ENCODE data around the gene SOX5. TPM values are rescaled to one million over a fixed set of nuclear protein-coding genes. Genes with fewer than 3 reads are reported as not detected.

The SOX5 gene
- total and polyA plus RNA-seq, 2 of the 8 experiments (the other 6 are each of a cell fraction or from before 2014, with no cell fraction given) = 2.2 to 2.6 TPM

DNA sequence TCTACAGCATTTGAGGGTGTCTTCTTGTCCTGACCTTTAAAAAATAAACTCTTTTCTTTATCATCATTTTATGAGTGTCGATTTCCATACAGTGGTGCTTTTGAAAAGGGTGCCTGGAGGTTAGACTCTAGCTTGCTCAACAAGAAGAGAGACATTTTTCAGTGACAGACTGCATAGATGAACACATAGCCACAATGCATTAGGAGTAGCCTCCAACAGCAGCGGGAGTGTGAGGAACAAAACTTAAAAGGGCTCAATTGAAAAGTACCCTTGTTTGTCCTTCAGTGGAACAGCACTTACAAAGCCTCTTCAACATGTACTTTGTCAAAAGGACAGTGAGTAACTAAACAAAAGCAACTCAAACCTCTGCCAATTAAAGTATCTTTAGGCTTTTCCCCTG is 119.3 kb downstream of the SOX5 start:
- Histone ChIP-seq H3K23ac (ENCODE audit: insufficient read length) (no peak overlapping the region), H2AFZ (ENCODE audit: low read length) (no peak overlapping the region)
- POLR2A ChIA-PET (ENCODE audit: partially characterized antibody) = no interaction called here
- TF ChIP-seq ASH2L (IDR thresholded peaks at IDR 0.05; ENCODE audit: low read length) (no peak), RBBP5 (IDR thresholded peaks at IDR 0.05; ENCODE audit: borderline replicate concordance, low read depth, low read length) (no peak), SAP30 (IDR thresholded peaks at IDR 0.05; ENCODE audit: insufficient read depth, insufficient replicate concordance, low read length) (no peak)

More for the DNA sequence above, 119.3 kb downstream of the SOX5 start:
- Histone ChIP-seq H2BK12ac (ENCODE audit: low read depth, low read length) (no peak overlapping the region), H4K5ac (ENCODE audit: insufficient read length, low read depth, low read length) (no peak overlapping the region), H2BK20ac (ENCODE audit: low read length) (no peak overlapping the region), H2BK15ac (ENCODE audit: low read length) (peak overlapping the region; percentile 40; the same call in 1 of the 2 replicates), H3K27me3 (replicated peaks in 1 of 4; ENCODE audit: control insufficient read depth in 3 of 4, extremely low read depth in 1 of 4, insufficient read depth in 3 of 4, low read length in 3 of 4) (no peaks in the 10 kb centered on the region), H3K4me1 (replicated peaks in 1 of 4; ENCODE audit: control insufficient read depth in 3 of 4, insufficient read depth in 4 of 4, low read length in 3 of 4) (peaks cover 0 to 7% (median 0%) of the 10 kb centered on the region in 4 experiments; a peak in 1 of 7 replicates), H3K36me3 (ENCODE audit: control insufficient read depth in 2 of 4, insufficient read depth in 4 of 4, low read length in 3 of 4) (no peaks in the 10 kb centered on the region), H3K4ac (replicated peaks; ENCODE audit: insufficient read length, low read depth, low read length) (no peak overlapping the region), H4K91ac (replicated peaks; ENCODE audit: insufficient read length, low read length) (no peak overlapping the region), H3K79me2 (ENCODE audit: control insufficient read depth in 1 of 2, insufficient read depth in 2 of 2, low read length in 2 of 2) (no peaks in the 10 kb centered on the region), H3K18ac (ENCODE audit: extremely low read depth, low read length) (no peak overlapping the region), H3K4me3 (ENCODE audit: extremely low read depth in 1 of 4, insufficient read depth in 2 of 4, low read depth in 3 of 4, low read length in 4 of 4) (no peak overlapping the region), H3K9me3 (ENCODE audit: insufficient read depth in 2 of 2, low read depth in 1 of 2, low read length in 1 of 2) (no peaks in the 10 kb centered on the region), H4K20me1 (replicated peaks in 1 of 2; ENCODE audit: control insufficient read depth in 1 of 2, insufficient read depth in 2 of 2, low read length in 2 of 2) (no peaks in the 10 kb centered on the region), H3K23me2 (ENCODE audit: low read depth, low read length) (no peaks in the 10 kb centered on the region; the same call in 1 of the 2 replicates), H3K27ac (ENCODE audit: low read depth, low read length) (no peak overlapping the region), H2BK5ac (ENCODE audit: low read depth, low read length) (no peak overlapping the region), H3K79me1 (ENCODE audit: low read depth, low read length) (no peaks in the 10 kb centered on the region), H2AK5ac (ENCODE audit: low read depth, low read length) (no peak overlapping the region), H2BK120ac (replicated peaks; ENCODE audit: low read depth, low read length) (no peak overlapping the region), H4K8ac (ENCODE audit: extremely low read depth, insufficient read depth, low read length) (no peak overlapping the region), H3K56ac (replicated peaks; ENCODE audit: insufficient read length, low read depth, low read length) (no peak overlapping the region), H3K14ac (ENCODE audit: insufficient read length) (no peak overlapping the region), H3K4me2 (ENCODE audit: insufficient read depth in 1 of 2, low read depth in 2 of 2, low read length in 2 of 2) (no peak overlapping the region), H3K9ac (replicated peaks in 1 of 4; ENCODE audit: extremely low read depth in 1 of 4, low read depth in 3 of 4, low read length in 3 of 4) (no peak overlapping the region)
- CTCF ChIA-PET (ENCODE audit: partially characterized antibody) = no interaction called here
- DNase-seq (ENCODE audit: low read depth in 1 of 2, low spot score in 2 of 2) (no peak), FAIRE-seq (no peak)
- 92% methylated on average over 2 of the region's 2 CpGs; no CpG with 5 or more reads in 1 of the 2 experiments for WGBS, 2 experiments (ENCODE audit: extremely low coverage in 1 of 2, insufficient coverage in 1 of 2, insufficient read length in 1 of 2, insufficient replicate concordance in 2 of 2, low coverage in 1 of 2, low lambda C conversion rate in 2 of 2, missing lambda C conversion rate in 1 of 2)
